GM21528 (cell line): ENCODE data around the gene ARIH2.

Source experiments
- ATAC-seq: cut with Tn5 transposase; IDR thresholded peaks from one replicate; pipeline ENCODE4 v1.9.1; 2021; ENCODE audit warnings: mild to moderate bottlenecking, moderate library complexity; ENCODE audit not compliant: unreplicated experiment, low FRiP score

The ARIH2 gene

GRCh38 chr3:48928679-48929078 is 10.0 kb downstream of the ARIH2 start:
- ATAC-seq, result no peak

DNA sequence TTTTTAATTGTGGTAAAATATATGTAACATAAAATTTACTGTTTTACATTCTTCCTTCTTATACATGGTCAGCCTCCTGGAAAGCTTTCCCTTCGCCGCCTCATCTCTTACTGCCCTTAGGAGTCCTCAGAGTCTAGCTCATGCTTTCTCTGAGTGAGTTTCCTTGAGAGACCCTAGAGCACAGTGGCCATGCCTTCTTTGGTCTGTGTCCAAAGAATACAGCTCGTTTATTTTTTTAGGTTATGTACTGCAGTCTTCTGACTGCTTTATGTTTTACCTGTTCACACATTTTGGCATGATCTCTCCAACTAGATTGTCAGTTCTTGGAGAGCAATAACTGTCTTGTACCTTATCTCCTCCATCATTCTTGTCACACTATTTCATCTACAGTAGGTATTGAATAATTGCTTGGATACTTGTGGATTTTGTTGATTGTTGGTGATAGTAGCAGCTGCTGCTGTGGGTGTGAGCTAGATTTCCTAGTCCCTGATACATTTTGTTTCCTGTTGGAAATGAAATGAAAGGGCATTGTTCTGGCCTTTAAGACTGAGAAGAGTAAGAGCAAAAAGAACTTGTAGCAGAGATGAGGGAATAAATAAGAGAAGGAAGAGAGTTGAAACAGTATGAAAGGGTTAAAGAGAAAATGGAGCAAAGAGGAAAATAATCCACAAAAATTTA is 10.9 kb downstream of the ARIH2 start:
- ATAC-seq, result no peak

DNA sequence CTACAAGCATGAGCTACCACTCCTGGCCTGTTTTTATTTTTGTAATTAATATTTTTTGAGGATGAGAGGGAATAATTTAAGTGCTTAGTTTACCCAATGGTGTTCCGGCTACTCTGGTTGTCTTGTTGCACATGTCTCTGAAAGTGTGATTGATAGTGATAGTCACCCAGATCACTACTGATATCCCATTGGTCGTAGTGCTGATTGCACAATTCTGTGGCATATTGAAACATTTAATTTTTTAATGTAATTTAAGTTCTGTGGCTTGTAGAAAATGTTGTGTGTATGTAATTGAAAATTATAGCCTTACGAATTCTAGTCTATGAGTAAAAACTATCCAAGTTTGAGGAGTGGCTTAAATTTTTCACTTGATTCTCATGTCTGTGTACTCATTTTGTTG is 11.9 kb downstream of the ARIH2 start:
- no peak for ATAC-seq

DNA sequence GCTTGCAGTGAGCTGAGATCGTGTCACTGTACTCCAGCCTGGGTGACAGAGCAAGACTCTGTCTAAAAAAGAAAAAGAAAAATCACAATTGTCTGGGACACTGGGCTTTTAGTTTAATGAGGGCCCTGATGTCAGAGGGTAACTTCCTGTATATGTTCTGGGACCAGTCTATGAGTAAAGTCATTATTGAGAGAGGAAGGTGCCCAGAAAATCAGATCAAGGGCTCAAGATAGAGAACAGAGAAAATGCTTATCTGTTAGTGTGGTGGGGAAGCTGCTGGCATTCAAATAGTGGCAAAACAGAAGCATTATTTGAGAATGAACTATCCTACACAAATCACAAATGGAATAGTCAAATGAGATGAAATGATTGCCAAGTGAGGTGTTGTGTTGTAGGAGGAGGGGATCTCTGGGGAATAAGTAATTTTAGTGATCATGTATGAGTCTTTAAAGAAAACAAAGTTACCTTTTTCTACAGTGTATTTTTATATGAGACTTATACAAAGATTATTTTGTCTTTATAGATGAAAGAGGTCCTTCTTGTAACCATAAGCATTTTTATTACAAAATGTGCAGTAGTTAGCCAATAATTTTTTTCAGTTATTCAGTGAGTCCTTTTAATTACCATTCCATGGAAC is 13.4 kb downstream of the ARIH2 start:
- no peak for ATAC-seq

- ATAC-seq, result no peak
Observed at GRCh38 chr3:48934333-48934991, 15.8 kb downstream of the ARIH2 start.

- ATAC-seq, result no peak
Observed at GRCh38 chr3:48935530-48935929, 16.9 kb downstream of the ARIH2 start.

GRCh38 chr3:48938156-48938555 is 19.5 kb downstream of the ARIH2 start:
- ATAC-seq, result no peak

DNA sequence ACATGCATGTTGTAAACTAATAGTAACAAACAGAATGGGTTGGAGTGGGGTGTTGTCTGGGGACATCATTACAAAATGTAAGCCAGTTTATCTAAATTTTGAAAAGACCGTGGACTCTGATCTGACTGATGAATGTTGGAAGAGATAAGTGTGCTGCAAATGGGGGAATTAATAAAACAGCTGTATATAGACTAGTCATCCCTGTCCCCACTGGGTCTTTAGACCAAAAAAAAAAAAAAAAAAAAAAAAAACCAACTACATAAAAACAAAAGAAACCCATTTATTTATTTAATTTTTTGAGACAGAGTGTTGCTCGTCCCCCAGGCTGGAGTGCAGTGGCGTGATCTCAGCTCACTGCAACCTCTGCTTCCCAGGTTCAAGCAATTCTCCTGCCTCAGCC is 20.0 kb downstream of the ARIH2 start:
- ATAC-seq, result no peak

DNA sequence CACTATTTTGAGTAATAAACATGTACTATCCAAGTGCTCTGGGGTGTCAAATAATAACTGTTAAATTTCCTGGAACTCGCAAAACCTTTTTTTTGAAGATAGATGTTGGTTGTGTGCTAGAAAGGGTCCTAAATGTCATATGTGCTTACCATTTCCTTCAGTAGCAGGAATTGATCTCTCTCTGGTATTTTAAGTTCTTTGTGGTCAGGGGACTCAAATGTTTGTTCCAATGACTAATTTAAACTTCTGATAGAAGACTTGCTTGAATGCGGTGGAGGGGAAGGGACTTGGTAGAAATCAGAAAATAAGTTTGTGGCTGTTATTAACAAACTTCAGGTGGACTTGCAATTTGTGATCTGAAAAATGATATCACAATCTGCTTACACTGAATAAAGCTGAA is 26.8 kb downstream of the ARIH2 start:
- no peak for ATAC-seq

- no peak for ATAC-seq
Observed at GRCh38 chr3:48945891-48946549, 27.4 kb downstream of the ARIH2 start.

GRCh38 chr3:48949376-48949717 is 30.7 kb downstream of the ARIH2 start:
- ATAC-seq, result no peak

- ATAC-seq, result no peak
Observed at GRCh38 chr3:48950051-48950450, 31.4 kb downstream of the ARIH2 start.

DNA sequence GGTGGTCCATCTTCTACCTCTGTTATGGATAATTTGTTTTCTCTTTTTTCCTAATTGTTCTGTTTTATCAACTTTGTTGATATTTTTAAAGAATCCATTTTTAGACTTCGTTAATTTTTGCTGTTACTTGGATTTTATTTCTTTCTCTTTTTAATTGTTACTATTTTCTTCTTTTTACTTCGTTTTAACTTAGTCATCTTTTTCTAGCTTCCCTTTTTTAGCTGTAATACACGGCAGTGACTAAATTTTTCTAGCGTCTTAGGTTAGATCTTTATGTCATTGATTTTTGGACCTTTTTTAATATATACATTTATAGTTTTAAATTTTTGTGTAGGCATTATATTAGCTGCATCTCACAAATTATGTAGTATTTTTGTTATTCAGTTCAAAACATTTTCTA is 33.1 kb downstream of the ARIH2 start:
- no peak for ATAC-seq

- no peak for ATAC-seq
Observed at GRCh38 chr3:48952510-48953118, 34.0 kb downstream of the ARIH2 start.

GRCh38 chr3:48957006-48957705 is 38.5 kb downstream of the ARIH2 start:
- no peak for ATAC-seq

- ATAC-seq, result no peak
Observed at GRCh38 chr3:48960841-48961413, 42.3 kb downstream of the ARIH2 start.

- ATAC-seq, result no peak
Observed at GRCh38 chr3:48962340-48962739, 43.7 kb downstream of the ARIH2 start.

GRCh38 chr3:48962939-48963338 is 44.3 kb downstream of the ARIH2 start:
- no peak for ATAC-seq

- no peak for ATAC-seq
Observed at GRCh38 chr3:48963591-48963990, 44.9 kb downstream of the ARIH2 start.

GRCh38 chr3:48966367-48966766 is 47.7 kb downstream of the ARIH2 start:
- no peak for ATAC-seq
